GM13977 (cell line): Measurements from ENCODE around the gene CMTM4.
"Not testable (repeated sequence)": the region's sequence is repeated elsewhere in the genome, so short reads cannot be mapped to it uniquely, and the experiment has no call there.

Experiments used
- DNase-seq: peaks from one replicate; pipeline ENCODE4 v3.0.0; 2012; ENCODE audit warnings: low spot score
- CTCF ChIP-seq: IDR thresholded peaks from 2 replicates; pipeline ENCODE4 v1.5.1; 2012; ENCODE audit warnings: mild to moderate bottlenecking, control low read depth; ENCODE audit not compliant: insufficient read depth; ENCODE audit errors: extremely low read depth, missing control alignments
- in situ Hi-C: fragments of 300-500 bp; cut with MboI; formaldehyde crosslinking; loops from one replicate; pipeline ENCODE4 v1.12.0; 2022; ENCODE audit warnings: low sequenced_read_pairs, low pct_unique_long_range_greater_than_20kb, mixed read lengths, inconsistent platforms; ENCODE audit not compliant: unreplicated experiment

CMTM4 gene

GRCh38 chr16:66598111-66598510, 98.4 kb downstream of the CMTM4 start:
- in situ Hi-C loops = loop anchor here (25.0 kb wide), 1 partner anchor 186 kb away; no protein-coding TSS in a partner anchor
- TF ChIP-seq CTCF = no peak
- no peak for DNase-seq

GRCh38 chr16:66596986-66597848, 99.3 kb downstream of the CMTM4 start:
- in situ Hi-C loops = loop anchor here (25.0 kb wide), 1 partner anchor 185 kb away; no protein-coding TSS in a partner anchor
- no peak for DNase-seq
- TF ChIP-seq CTCF = no peak

GRCh38 chr16:66596559-66596958, 100.0 kb downstream of the CMTM4 start:
- in situ Hi-C loops = loop anchor here (25.0 kb wide), 1 partner anchor 184 kb away; no protein-coding TSS in a partner anchor
- not testable (repeated sequence) for DNase-seq

GRCh38 chr16:66594739-66595138, 101.8 kb downstream of the CMTM4 start:
- TF ChIP-seq CTCF = no peak
- in situ Hi-C loops = loop anchor here (25.0 kb wide), 1 partner anchor 182 kb away; no protein-coding TSS in a partner anchor

GRCh38 chr16:66592814-66593213, 103.7 kb downstream of the CMTM4 start:
- no peak for TF ChIP-seq CTCF
- DNase-seq = no peak
- in situ Hi-C loops = loop anchor here (25.0 kb wide), 1 partner anchor 181 kb away; no protein-coding TSS in a partner anchor

More at GRCh38 chr16:66594739-66595138, 101.8 kb downstream of the CMTM4 start:
- no peak for DNase-seq

- TF ChIP-seq CTCF = no peak
- DNase-seq = no peak
- in situ Hi-C loops = loop anchor here (25.0 kb wide), 1 partner anchor 180 kb away; no protein-coding TSS in a partner anchor
Observed at GRCh38 chr16:66592241-66592640, 104.3 kb downstream of the CMTM4 start.

- no peak for DNase-seq
- TF ChIP-seq CTCF = no peak
- in situ Hi-C loops = loop anchor here (25.0 kb wide), 1 partner anchor 179 kb away; no protein-coding TSS in a partner anchor
Observed at GRCh38 chr16:66591018-66591417, 105.5 kb downstream of the CMTM4 start.
